Mucosa of stomach (tissue), 1 donor: ENCODE data around the gene VEGFB.

Experiments
- H3K27me3 ChIP-seq: one replicate; pipeline ENCODE4 v1.7.0; 2013; ENCODE audit warnings: mild to moderate bottlenecking, low read length; ENCODE audit not compliant: control insufficient read depth, insufficient read depth
- H3K36me3 ChIP-seq: one replicate; pipeline ENCODE4 v1.7.0; 2013; ENCODE audit warnings: low read length; ENCODE audit not compliant: control insufficient read depth, insufficient read depth
- H3K4me1 ChIP-seq: one replicate; pipeline ENCODE4 v1.7.0; 2013; ENCODE audit warnings: mild to moderate bottlenecking, low read length; ENCODE audit not compliant: control insufficient read depth, insufficient read depth
- H3K4me3 ChIP-seq: one replicate; pipeline ENCODE4 v1.7.0; 2013; ENCODE audit warnings: low read length
- H3K9ac ChIP-seq: one replicate; pipeline ENCODE4 v1.7.0; 2013; ENCODE audit warnings: mild to moderate bottlenecking, low read length, moderate library complexity
- H3K9me3 ChIP-seq: one replicate; pipeline ENCODE4 v1.7.0; 2013; ENCODE audit warnings: mild to moderate bottlenecking, low read length, moderate library complexity; ENCODE audit not compliant: control insufficient read depth
- donor health status: Pancreatic carcinoma.

Gene VEGFB

DNA sequence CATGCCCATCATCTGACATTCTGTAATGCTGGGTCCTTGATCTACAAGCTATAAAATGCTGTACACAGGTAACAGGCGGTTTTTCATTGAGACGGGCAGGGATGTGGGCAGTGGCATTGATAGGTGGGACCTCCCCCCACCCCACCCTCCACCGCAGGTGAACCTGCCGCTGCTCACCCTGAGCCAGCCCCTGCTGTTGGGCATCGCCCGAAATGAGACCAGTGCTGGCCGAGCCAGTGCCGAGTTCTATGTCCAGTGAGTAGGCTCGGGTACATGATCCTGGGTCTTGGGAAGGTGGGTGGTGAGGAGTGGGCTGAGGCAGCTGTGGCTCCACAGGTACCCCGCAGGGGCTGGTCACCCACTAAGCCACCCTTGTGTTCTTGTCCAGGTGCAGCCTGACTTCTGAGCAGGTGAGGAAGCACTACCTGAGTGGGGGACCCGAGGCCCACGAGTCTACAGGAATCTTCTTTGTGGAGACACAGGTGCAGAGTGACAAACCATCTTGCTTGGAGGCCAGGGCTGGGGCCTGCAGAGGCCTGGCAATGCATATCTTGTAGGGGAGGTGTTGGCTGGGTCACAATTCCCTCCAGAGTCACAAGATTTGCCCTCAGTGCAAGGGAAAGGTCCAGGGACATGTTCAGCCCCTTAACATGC lies 5.2 kb upstream of the VEGFB start:
- Histone ChIP-seq H3K36me3 (no peaks in the 10 kb centered on the region), H3K27me3 (no peaks in the 10 kb centered on the region), H3K4me3 (no peak overlapping the region), H3K9ac (peak overlapping the region; percentile 86), H3K4me1 (peaks cover 61% of the 10 kb centered on the region), H3K9me3 (no peaks in the 10 kb centered on the region)

DNA sequence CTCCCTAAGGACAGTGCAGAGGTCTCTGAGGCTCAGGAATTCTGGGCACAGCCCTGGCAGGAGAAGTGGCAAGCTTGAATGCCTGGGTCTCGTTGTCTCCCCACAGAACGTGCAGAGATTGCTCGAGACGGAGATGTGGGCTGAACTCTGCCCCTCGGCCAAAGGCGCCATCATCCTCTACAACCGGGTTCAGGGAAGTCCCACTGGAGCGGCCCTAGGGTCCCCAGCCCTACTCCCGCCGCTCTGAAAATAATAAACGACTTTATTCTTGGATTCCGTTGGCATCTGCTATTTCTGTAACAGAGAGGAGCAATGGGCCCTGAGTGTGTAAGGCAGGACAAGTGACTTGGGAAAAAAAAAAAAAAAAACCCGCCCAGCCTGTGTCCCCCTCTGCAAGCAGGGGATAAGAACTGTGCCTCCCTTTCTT lies 4.6 kb upstream of the VEGFB start:
- Histone ChIP-seq H3K27me3 (no peaks in the 10 kb centered on the region), H3K36me3 (no peaks in the 10 kb centered on the region), H3K9me3 (no peaks in the 10 kb centered on the region), H3K4me3 (peak overlapping the region; percentile 51), H3K4me1 (peaks cover 56% of the 10 kb centered on the region), H3K9ac (peak overlapping the region; percentile 86)

DNA sequence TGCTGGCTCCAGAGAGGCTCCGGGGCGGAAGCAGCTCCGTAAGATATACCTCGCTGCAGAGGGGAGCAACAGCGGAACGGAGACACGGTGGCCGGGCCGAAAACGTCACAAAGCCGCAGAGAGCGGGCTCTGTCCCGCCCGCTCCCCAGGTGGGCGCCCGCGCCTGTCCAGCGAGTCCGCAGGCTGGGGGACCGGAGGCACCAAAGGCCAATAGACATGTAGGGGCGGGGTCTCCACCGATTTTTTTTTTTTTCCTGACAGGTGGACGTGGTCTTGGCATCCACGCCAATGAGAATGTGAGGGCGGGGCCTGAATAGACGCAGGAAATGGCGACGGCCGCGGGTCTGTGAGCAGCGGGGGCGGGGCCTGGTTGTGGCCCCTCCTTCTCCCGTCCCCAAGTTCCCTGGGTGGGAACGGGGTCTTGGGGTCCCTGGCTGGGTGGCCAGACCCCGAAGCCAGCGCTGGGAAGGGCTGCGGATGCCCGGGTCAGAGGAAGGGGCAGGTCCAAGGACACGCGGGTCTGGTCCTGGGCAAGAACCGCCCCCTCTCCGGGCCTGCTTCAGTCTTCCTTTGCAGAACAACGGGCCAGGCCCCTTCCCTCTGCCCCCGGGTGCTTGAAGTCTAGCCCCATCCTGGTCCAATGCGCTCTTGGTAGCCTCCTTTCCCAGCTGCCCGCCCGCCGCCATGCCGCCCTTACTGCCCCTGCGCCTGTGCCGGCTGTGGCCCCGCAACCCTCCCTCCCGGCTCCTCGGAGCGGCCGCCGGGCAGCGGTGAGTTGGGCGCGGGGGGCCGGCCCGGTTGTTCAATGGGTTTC lies 4.0 kb upstream of the VEGFB start, which contains the start of gene DNAJC4:
DNAJC4 (plus strand) TSS at position 378 of the 814 bp plus-strand sequence; CDS start at position 685, 307 bp downstream.
- H3K27me3 ChIP-seq = no peaks in the 10 kb centered on the region
- peaks cover 55% of the 10 kb centered on the region for H3K4me1 ChIP-seq
- no peaks in the 10 kb centered on the region for H3K36me3 ChIP-seq
- H3K4me3 ChIP-seq = peak within 1 kb of the TSS; percentile 51
- peak within 1 kb of the TSS; percentile 86 for H3K9ac ChIP-seq
- no peaks in the 10 kb centered on the region for H3K9me3 ChIP-seq

DNA sequence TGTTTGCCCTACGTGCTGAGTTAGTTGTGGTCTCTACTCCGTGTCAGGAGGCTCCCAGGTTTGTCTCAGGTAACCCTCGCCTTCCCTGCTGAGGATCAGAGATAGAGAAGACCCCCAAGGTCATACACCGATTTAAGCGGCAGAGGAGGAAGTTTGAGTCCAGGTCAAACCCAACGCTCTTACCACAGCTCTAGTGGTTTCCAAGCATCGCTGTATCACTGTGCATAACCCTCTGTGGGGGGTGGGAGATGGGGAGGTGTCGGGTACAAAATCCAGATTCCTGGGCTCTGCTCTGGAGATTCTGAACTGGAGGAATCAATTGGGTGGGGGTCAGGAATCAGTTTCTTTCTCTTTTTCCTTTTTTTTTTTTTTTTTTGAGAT lies 3.4 kb upstream of the VEGFB start:
- peak overlapping the region; percentile 51 for H3K4me3 ChIP-seq
- H3K4me1 ChIP-seq = peaks cover 59% of the 10 kb centered on the region
- no peaks in the 10 kb centered on the region for H3K9me3 ChIP-seq

DNA sequence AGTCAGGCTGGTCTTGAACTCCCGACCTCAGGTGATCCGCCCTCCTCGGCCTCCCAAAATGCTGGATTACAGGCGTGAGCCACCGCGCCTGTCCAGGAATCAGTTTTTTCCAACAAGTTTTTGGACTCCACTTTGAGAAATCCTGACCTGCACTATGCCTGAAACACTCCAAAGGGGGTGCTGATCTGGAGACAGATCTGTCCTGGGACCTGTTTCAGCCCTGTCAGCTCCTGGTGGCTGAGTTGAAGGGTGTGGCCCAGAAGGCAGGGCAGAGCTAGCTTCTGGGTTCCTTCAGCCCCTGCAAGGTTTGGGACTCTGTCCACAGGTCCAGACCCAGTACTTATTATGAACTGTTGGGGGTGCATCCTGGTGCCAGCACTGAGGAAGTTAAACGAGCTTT lies 2.8 kb upstream of the VEGFB start:
- H3K4me1 ChIP-seq = peaks cover 59% of the 10 kb centered on the region
- H3K9me3 ChIP-seq = no peaks in the 10 kb centered on the region
- H3K9ac ChIP-seq = no peak overlapping the region
- H3K36me3 ChIP-seq = no peaks in the 10 kb centered on the region
- peak overlapping the region; percentile 25 for H3K4me3 ChIP-seq
- H3K27me3 ChIP-seq = no peaks in the 10 kb centered on the region

More for the DNA sequence above, 3.4 kb upstream of the VEGFB start:
- H3K27me3 ChIP-seq = no peaks in the 10 kb centered on the region
- peak overlapping the region; percentile 86 for H3K9ac ChIP-seq
- no peaks in the 10 kb centered on the region for H3K36me3 ChIP-seq

- no peaks in the 10 kb centered on the region for H3K27me3 ChIP-seq
Measured at GRCh38 chr11:64232182-64232966, 2.0 kb upstream of the VEGFB start.

DNA sequence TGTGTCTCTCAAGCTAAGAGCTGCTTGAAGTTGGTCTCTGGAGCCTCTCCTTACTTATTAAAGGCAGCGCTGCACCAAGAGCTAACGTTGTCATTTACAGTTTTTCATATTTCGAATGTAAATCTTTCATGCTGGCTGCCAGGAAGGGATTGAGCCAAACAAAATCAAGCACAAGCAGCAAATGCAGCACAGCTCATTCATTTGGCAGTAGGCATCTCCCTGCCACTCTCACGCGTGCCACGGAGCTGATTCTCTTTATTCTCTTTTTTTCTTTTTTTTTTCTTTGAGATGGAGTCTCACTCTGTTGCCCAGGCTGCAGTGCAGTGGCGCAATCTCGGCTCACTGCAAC lies 1.4 kb upstream of the VEGFB start:
- H3K9ac ChIP-seq = no peak overlapping the region
- no peaks in the 10 kb centered on the region for H3K36me3 ChIP-seq

More at GRCh38 chr11:64232182-64232966, 2.0 kb upstream of the VEGFB start:
- H3K9me3 ChIP-seq = no peaks in the 10 kb centered on the region
- no peak overlapping the region for H3K9ac ChIP-seq
- H3K4me1 ChIP-seq = peaks cover 56% of the 10 kb centered on the region
- no peaks in the 10 kb centered on the region for H3K36me3 ChIP-seq
- no peak overlapping the region for H3K4me3 ChIP-seq

DNA sequence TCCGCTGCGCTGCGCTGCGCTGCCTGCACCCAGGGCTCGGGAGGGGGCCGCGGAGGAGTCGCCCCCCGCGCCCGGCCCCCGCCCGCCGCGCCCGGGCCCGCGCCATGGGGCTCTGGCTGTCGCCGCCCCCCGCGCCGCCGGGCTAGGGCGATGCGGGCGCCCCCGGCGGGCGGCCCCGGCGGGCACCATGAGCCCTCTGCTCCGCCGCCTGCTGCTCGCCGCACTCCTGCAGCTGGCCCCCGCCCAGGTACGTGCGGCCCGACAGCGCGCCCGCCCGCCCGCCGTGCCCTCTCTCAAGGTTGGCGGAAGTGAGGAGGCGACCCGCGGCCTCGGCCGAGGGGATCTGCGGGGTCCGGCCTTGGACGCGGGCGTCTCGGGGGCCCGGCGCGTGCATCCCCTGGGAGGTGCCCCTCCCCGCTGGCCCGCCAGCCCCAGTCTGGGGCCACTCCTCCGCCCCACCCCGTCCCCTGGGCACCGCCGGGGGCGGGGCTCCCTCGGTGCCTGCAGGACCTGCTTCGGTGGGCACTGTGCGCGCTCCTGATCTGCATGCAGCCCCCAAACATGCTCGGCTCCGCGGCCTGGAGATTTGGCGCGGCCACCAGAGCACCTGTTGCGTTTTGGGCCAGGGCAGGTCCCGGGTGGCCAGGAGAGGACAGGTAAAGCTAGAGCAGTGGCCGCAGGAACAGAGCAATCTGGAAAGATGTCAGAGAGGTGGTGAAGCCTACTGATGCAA lies 429 bp downstream of the VEGFB start:
- H3K4me1 ChIP-seq = peaks cover 68% of the 10 kb centered on the region

More for the DNA sequence above, 1.4 kb upstream of the VEGFB start:
- no peaks in the 10 kb centered on the region for H3K9me3 ChIP-seq
- no peak overlapping the region for H3K4me3 ChIP-seq
- no peaks in the 10 kb centered on the region for H3K27me3 ChIP-seq
- H3K4me1 ChIP-seq = peaks cover 58% of the 10 kb centered on the region

DNA sequence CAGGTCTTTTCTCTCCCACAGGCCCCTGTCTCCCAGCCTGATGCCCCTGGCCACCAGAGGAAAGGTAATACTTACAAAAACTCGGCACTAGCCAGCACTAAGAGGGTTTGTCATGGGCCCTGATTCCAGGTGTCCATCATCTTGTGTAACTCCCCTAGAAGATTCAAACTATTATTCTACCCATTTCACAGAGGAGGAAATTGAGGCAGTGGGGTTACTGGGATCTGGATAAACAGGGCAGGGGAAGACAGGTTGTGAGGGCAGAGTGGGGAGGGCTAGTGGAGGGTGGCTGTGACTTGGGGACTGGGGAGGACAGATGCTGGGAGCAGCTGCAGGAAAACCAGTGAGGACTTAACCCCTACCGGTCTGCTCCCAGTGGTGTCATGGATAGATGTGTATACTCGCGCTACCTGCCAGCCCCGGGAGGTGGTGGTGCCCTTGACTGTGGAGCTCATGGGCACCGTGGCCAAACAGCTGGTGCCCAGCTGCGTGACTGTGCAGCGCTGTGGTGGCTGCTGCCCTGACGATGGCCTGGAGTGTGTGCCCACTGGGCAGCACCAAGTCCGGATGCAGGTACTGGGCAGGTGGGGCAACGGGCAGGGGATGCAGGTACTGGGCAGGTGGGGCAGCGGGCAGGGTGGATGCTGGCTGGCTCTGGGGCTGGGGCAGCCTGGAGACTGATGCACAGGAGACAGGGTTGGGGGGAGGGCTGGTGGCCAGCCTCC lies 1.2 kb downstream of the VEGFB start:
- Histone ChIP-seq H3K27me3 (no peaks in the 10 kb centered on the region), H3K9me3 (no peaks in the 10 kb centered on the region), H3K36me3 (no peaks in the 10 kb centered on the region), H3K4me3 (peak overlapping the region; percentile 55), H3K9ac (peak overlapping the region; percentile 41), H3K4me1 (peaks cover 74% of the 10 kb centered on the region)

More for the DNA sequence above, 429 bp downstream of the VEGFB start:
- Histone ChIP-seq H3K4me3 (peak overlapping the region; percentile 55), H3K9me3 (no peaks in the 10 kb centered on the region), H3K36me3 (no peaks in the 10 kb centered on the region), H3K9ac (peak overlapping the region; percentile 41), H3K27me3 (no peaks in the 10 kb centered on the region)

DNA sequence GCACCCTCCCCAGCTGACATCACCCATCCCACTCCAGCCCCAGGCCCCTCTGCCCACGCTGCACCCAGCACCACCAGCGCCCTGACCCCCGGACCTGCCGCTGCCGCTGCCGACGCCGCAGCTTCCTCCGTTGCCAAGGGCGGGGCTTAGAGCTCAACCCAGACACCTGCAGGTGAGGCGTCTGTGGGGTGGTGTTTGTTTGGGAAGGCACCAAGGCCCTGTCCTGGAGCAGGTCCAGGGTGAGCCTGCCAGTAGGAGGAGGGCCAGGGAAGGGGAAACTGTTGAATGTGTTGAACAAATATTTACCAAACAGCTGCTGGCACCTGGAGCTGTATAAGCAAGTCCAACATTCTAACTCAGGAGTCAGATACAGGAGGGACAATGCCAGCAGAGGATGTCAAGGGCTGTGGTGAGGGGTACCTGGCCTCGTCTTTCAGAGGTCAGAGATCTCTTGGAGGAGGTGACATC lies 3.1 kb downstream of the VEGFB start:
- H3K4me3 ChIP-seq = no peak overlapping the region
- H3K36me3 ChIP-seq = no peaks in the 10 kb centered on the region
- peaks cover 69% of the 10 kb centered on the region for H3K4me1 ChIP-seq
- no peaks in the 10 kb centered on the region for H3K27me3 ChIP-seq
- H3K9me3 ChIP-seq = no peaks in the 10 kb centered on the region
- peak overlapping the region; percentile 45 for H3K9ac ChIP-seq

GRCh38 chr11:64238076-64238475 lies 3.7 kb downstream of the VEGFB start:
- H3K9me3 ChIP-seq = no peaks in the 10 kb centered on the region
- no peaks in the 10 kb centered on the region for H3K36me3 ChIP-seq
- peak overlapping the region; percentile 45 for H3K9ac ChIP-seq
- H3K4me1 ChIP-seq = peaks cover 71% of the 10 kb centered on the region
- no peak overlapping the region for H3K4me3 ChIP-seq
- no peaks in the 10 kb centered on the region for H3K27me3 ChIP-seq
